Measurements from ENCODE around the gene TRAPPC4.

DNA sequence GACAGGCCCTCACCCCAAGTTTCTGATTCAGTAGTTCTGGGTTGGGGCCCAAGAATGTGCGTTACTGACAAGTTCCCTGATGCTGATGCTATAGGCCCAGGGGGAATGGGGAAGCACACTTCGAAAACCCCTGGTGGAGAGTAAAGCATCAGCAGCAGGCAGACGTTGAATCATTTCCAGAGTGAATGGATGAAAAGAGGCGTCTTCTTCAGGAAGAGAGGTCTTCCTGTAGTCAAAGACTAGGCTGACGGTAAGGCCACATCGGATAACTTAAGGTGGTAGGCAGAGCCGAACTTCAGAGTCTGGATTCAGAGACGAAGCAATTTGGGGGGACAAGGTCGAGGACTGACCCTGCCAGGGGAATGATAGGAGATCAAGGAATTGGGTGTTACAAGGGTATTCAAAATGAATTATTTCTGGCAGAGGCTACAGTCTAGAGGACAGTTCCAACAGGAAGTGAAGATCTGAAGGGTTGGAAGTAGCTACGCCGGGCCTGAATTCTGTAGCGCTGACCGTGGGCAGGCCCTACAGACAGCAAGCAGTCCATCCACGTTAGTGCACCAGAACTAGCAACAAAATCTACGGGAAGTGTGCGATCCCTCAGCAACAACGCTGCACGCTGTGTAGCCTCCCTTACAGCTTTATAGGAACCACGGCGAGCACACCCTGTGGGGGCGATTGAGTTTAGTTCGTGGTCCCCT lies 21.5 kb upstream of the TRAPPC4 start:
- TF ChIP-seq, protein P1, sequence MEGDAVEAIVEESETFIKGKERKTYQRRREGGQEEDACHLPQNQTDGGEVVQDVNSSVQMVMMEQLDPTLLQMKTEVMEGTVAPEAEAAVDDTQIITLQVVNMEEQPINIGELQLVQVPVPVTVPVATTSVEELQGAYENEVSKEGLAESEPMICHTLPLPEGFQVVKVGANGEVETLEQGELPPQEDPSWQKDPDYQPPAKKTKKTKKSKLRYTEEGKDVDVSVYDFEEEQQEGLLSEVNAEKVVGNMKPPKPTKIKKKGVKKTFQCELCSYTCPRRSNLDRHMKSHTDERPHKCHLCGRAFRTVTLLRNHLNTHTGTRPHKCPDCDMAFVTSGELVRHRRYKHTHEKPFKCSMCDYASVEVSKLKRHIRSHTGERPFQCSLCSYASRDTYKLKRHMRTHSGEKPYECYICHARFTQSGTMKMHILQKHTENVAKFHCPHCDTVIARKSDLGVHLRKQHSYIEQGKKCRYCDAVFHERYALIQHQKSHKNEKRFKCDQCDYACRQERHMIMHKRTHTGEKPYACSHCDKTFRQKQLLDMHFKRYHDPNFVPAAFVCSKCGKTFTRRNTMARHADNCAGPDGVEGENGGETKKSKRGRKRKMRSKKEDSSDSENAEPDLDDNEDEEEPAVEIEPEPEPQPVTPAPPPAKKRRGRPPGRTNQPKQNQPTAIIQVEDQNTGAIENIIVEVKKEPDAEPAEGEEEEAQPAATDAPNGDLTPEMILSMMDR (IDR thresholded peaks at IDR 0.05): no peak
- TF ChIP-seq POLR2A (IDR thresholded peaks at IDR 0.05): no peak
